ENCODE data around the gene C1QTNF4. TPM values are rescaled to one million over a fixed set of nuclear protein-coding genes. Genes with fewer than 3 reads are reported as not detected.
A peak's percentile ranks its signal among the peaks of the same experiment; 100 is the strongest.

The C1QTNF4 gene
- total and polyA plus RNA-seq, 2 of the 13 experiments (the other 11 are each of a cell fraction or from before 2014, with no cell fraction given): not detected

DNA sequence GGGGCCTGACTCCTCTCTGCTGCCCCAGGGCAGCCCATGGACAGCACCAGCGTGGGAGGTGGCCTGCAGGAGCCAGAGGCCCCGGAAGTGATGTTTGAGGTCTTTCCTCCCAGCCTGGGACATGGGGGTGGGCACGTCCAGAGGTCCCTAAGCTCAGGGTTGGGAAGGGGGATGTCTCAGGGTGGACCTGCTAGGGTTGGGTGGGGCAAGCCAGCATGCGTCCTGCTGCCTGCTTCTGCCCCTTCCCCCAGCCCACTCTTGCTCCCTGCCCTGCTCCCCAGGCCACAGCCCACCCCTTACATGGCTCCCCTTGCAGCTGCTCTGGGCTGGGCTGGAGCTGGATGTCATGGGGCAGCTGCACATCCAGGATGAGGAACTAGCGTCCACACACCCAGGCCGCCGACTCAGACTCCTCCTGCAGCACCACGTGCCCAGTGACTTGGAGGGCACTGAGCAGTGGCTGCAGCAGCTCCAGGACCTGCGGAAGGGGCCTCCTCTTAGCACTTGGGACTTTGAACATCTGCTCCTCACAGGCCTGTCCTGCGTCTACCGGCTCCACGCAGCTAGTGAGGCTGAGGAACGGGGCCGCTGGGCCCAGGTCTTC, 6.4 kb downstream of the C1QTNF4 start (continued):
- TF ChIP-seq, protein P1, sequence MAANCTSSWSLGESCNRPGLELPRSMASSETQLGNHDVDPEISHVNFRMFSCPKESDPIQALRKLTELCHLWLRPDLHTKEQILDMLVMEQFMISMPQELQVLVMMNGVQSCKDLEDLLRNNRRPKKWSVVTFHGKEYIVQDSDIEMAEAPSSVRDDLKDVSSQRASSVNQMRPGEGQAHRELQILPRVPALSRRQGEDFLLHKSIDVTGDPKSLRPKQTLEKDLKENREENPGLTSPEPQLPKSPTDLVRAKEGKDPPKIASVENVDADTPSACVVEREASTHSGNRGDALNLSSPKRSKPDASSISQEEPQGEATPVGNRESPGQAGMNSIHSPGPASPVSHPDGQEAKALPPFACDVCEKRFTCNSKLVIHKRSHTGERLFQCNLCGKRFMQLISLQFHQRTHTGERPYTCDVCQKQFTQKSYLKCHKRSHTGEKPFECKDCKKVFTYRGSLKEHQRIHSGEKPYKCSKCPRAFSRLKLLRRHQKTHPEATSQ (CRISPR knock-in tag; IDR thresholded peaks at IDR 0.05; ENCODE audit: borderline replicate concordance): 0 out of 2 replicates have a peak, but pooled peaks have one; percentile 23
- TF ChIP-seq, protein P2, sequence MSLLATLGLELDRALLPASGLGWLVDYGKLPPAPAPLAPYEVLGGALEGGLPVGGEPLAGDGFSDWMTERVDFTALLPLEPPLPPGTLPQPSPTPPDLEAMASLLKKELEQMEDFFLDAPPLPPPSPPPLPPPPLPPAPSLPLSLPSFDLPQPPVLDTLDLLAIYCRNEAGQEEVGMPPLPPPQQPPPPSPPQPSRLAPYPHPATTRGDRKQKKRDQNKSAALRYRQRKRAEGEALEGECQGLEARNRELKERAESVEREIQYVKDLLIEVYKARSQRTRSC (CRISPR knock-in tag; IDR thresholded peaks at IDR 0.05; ENCODE audit: low read depth): 0 out of 2 replicates have a peak, but pooled peaks have one; percentile 35
- TF ChIP-seq PAX8 (CRISPR knock-in tag; IDR thresholded peaks at IDR 0.05; ENCODE audit: borderline replicate concordance): no peak
- 0 out of 2 replicates have a peak, but pooled peaks have one; percentile 28 for TF ChIP-seq ZNF563 (CRISPR knock-in tag; IDR thresholded peaks at IDR 0.05)
- TF ChIP-seq MED1 (CRISPR knock-in tag; IDR thresholded peaks at IDR 0.05): no peak
- TF ChIP-seq NBN (conservative IDR thresholded peaks at IDR 0.05): no peak
- TF ChIP-seq, protein P3, sequence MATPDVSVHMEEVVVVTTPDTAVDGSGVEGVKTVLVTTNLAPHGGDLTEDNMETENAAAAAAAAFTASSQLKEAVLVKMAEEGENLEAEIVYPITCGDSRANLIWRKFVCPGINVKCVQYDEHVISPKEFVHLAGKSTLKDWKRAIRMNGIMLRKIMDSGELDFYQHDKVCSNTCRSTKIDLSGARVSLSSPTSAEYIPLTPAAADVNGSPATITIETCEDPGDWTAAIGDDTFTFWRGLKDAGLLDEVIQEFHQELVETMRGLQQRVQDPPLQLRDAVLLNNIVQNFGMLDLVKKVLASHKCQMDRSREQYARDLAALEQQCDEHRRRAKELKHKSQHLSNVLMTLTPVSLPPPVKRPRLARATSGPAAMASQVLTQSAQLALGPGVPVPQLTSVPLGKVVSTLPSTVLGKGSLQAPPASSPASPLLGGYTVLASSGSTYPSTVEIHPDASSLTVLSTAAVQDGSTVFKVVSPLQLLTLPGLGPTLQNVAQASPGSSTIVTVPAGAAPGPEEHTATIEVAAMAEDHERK (CRISPR knock-in tag; IDR thresholded peaks at IDR 0.05; ENCODE audit: low read depth): no peak
- no peak for TF ChIP-seq TOE1 (CRISPR knock-in tag; IDR thresholded peaks at IDR 0.05)
- TF ChIP-seq KDM6A (CRISPR knock-in tag; IDR thresholded peaks at IDR 0.05; ENCODE audit: low read depth): no peak
- 0 out of 2 replicates have a peak, but pooled peaks have one; percentile 18 for TF ChIP-seq ZBTB7A (CRISPR knock-in tag; IDR thresholded peaks at IDR 0.05)
- TF ChIP-seq, protein P4, sequence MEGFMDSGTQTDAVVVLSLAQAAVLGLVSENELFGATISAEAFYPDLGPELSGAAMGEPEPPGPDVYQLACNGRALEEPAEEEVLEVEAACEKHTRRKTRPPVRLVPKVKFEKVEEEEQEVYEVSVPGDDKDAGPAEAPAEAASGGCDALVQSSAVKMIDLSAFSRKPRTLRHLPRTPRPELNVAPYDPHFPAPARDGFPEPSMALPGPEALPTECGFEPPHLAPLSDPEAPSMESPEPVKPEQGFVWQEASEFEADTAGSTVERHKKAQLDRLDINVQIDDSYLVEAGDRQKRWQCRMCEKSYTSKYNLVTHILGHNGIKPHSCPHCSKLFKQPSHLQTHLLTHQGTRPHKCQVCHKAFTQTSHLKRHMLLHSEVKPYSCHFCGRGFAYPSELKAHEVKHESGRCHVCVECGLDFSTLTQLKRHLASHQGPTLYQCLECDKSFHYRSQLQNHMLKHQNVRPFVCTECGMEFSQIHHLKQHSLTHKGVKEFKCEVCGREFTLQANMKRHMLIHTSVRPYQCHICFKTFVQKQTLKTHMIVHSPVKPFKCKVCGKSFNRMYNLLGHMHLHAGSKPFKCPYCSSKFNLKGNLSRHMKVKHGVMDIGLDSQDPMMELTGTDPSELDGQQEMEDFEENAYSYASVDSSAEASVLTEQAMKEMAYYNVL (CRISPR knock-in tag; IDR thresholded peaks at IDR 0.05; ENCODE audit: borderline replicate concordance): 0 out of 2 replicates have a peak, but pooled peaks have one; percentile 35
- peak; percentile 20 for TF ChIP-seq AGO2 (optimal IDR thresholded peaks at IDR 0.05; ENCODE audit: low read depth, low read length)
- peak; percentile 58; the same call in 1 of the 2 replicates for TF ChIP-seq ZNF788 (CRISPR knock-in tag; IDR thresholded peaks at IDR 0.05; ENCODE audit: borderline replicate concordance)
- 0 out of 2 replicates have a peak, but pooled peaks have one; percentile 38 for TF ChIP-seq ZSCAN31 (CRISPR knock-in tag; IDR thresholded peaks at IDR 0.05; ENCODE audit: low read depth)
- TF ChIP-seq ZSCAN9 (CRISPR knock-in tag; IDR thresholded peaks at IDR 0.05; ENCODE audit: borderline replicate concordance): no peak
- no peak for TF ChIP-seq ZNF652 (CRISPR knock-in tag; IDR thresholded peaks at IDR 0.05; ENCODE audit: borderline replicate concordance, low read depth)
- peak; percentile 67; the same call in 1 of the 2 replicates for TF ChIP-seq FOXC1 (CRISPR knock-in tag; IDR thresholded peaks at IDR 0.05; ENCODE audit: borderline replicate concordance)
- TF ChIP-seq CBX1 (IDR thresholded peaks at IDR 0.05; ENCODE audit: low read depth): no peak
- TF ChIP-seq ZNF709 (CRISPR knock-in tag; IDR thresholded peaks at IDR 0.05): no peak
